ENCODE data around the gene PIK3R5. TPM values are rescaled to one million over a fixed set of nuclear protein-coding genes. Genes with fewer than 3 reads are reported as not detected.

PIK3R5 gene
- total and polyA plus RNA-seq, 12 donors: 1.2 to 51.7 (median 17.2) TPM

GRCh38 chr17:8875957-8876356 lies 89.5 kb downstream of the PIK3R5 start:
- H3K9me3 ChIP-seq (replicated peaks in 1 of 3): no peaks in the 10 kb centered on the region
- no peak overlapping the region for H3K4me3 ChIP-seq
- no peak for TF ChIP-seq POLR2A (IDR thresholded peaks at IDR 0.05)
- no peak for TF ChIP-seq CTCF (IDR thresholded peaks at IDR 0.05)
- DNase-seq: no peak
- intact Hi-C loops (cut with DNase I): no loop called here
- 66 to 72% (median 68%) methylated on average over 4 to 5 of the region's 5 CpGs for WGBS, 4 donors
- no peaks in the 10 kb centered on the region for H3K4me1 ChIP-seq (replicated peaks in 1 of 2)
- no peaks in the 10 kb centered on the region for H3K27me3 ChIP-seq
- no peak overlapping the region for H3K27ac ChIP-seq
- no peaks in the 10 kb centered on the region for H3K36me3 ChIP-seq (replicated peaks in 1 of 2)

GRCh38 chr17:8875436-8875835 lies 90.1 kb downstream of the PIK3R5 start:
- Histone ChIP-seq H3K4me1 (replicated peaks in 1 of 2) (no peaks in the 10 kb centered on the region), H3K36me3 (replicated peaks in 1 of 2) (no peaks in the 10 kb centered on the region), H3K27me3 (no peaks in the 10 kb centered on the region), H3K4me3 (no peak overlapping the region), H3K27ac (no peak overlapping the region), H3K9me3 (replicated peaks in 1 of 3) (no peaks in the 10 kb centered on the region)
- no peak for DNase-seq
- intact Hi-C loops (cut with DNase I): no loop called here
- 65 to 76% (median 69%) methylated on average over 3 to 12 of the region's 12 CpGs for WGBS, 4 donors
- TF ChIP-seq CTCF (IDR thresholded peaks at IDR 0.05) (no peak), POLR2A (IDR thresholded peaks at IDR 0.05) (no peak)

- H3K27me3 ChIP-seq: no peaks in the 10 kb centered on the region
- intact Hi-C loops (cut with DNase I): no loop called here
- 61 to 76% (median 70%) methylated on average over 15 to 19 of the region's 19 CpGs for WGBS, 4 donors
Measured at GRCh38 chr17:8873801-8874715, 91.4 kb downstream of the PIK3R5 start.

More at GRCh38 chr17:8873801-8874715, 91.4 kb downstream of the PIK3R5 start:
- no peak overlapping the region for H3K27ac ChIP-seq
- DNase-seq: no peak
- no peaks in the 10 kb centered on the region for H3K9me3 ChIP-seq (replicated peaks in 1 of 3)
- no peaks in the 10 kb centered on the region for H3K4me1 ChIP-seq (replicated peaks in 1 of 2)
- no peak overlapping the region for H3K4me3 ChIP-seq
- TF ChIP-seq POLR2A (IDR thresholded peaks at IDR 0.05) (no peak), CTCF (IDR thresholded peaks at IDR 0.05) (no peak)
- no peaks in the 10 kb centered on the region for H3K36me3 ChIP-seq (replicated peaks in 1 of 2)

Data from adrenal gland (tissue), 12 donors.